ENCODE measurements around the gene IL10RB.

IL10RB gene

DNA sequence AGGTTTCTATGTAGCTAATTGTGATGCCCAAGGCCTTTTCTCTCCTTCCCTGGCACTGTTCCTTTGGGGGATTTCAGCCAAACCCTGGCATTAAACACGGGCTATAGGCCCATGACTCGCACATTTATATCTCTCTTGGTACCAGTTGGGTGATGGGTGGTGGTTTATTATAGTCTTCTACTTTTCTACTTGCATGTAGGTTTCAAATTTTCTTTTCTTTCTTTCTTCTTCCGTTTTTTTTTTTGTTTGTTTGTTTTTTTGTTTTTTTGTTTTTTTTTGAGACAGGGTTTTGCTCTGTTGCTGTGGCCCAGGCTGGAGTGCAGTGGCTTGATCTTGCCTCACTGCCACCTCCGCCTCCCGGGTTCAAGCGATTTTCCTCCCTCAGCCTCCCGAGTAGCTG lies 1.1 kb downstream of the IL10RB start:
- DNase-seq (ENCODE audit: low spot score) = no peak

GRCh38 chr21:33268393-33268736 lies 2.2 kb downstream of the IL10RB start:
- DNase-seq (ENCODE audit: low spot score) = no peak

- no peak for DNase-seq (ENCODE audit: low spot score)
Observed at GRCh38 chr21:33268737-33269441, 2.7 kb downstream of the IL10RB start.

DNA sequence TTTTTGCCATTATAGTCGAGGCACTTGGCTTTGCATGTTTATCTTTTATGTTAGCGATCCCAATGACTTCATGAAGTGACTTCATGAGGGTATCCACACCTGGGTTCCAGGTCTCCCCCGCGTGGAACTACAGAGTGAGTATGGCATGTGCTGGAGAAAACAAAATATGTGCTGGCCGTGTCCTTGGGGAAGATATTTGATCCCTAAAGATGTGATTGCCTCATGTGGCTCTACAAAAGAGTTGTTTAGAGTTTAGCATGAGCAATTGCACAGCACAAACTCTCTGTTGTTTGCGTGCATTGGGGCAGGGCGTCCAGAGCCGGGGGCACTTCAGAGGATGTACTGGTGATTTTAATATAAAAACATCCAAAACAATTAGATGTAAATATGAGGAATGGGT lies 4.8 kb downstream of the IL10RB start:
- no peak for DNase-seq (ENCODE audit: low spot score)

DNA sequence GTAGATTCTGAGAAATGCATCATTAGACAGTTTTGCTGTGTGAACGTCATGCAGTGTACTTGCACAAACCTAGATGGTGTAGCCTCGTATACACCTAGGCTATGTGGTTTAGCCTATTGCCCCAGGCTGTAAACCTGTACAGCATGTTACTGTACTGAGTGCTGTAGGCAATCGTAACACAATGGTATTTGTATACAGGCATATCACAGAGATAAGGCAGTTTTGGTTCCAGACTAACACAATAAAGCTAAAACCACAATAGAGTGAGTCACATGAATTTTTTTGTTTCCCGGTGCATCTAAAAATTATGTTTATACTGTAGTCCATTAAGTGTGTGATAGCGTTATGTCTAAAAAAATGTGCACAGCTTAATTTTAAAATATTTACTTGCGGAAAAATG lies 6.9 kb downstream of the IL10RB start:
- DNase-seq (ENCODE audit: low spot score) = no peak

- DNase-seq (ENCODE audit: low spot score) = no peak
Observed at GRCh38 chr21:33278721-33279120, 12.6 kb downstream of the IL10RB start.

- no peak for DNase-seq (ENCODE audit: low spot score)
Observed at GRCh38 chr21:33279330-33279820, 13.2 kb downstream of the IL10RB start.

GRCh38 chr21:33281096-33281652 lies 15.0 kb downstream of the IL10RB start:
- DNase-seq (ENCODE audit: low spot score) = no peak

- no peak for DNase-seq (ENCODE audit: low spot score)
Observed at GRCh38 chr21:33283203-33283602, 17.0 kb downstream of the IL10RB start.

- DNase-seq (ENCODE audit: low spot score) = no peak
Observed at GRCh38 chr21:33286076-33286475, 19.9 kb downstream of the IL10RB start.

GRCh38 chr21:33286600-33287456 lies 20.7 kb downstream of the IL10RB start:
- peak; percentile 76 for DNase-seq (ENCODE audit: low spot score)

GRCh38 chr21:33289199-33289819 lies 23.1 kb downstream of the IL10RB start:
- DNase-seq (ENCODE audit: low spot score) = peak; percentile 31

GRCh38 chr21:33290441-33290840 lies 24.3 kb downstream of the IL10RB start:
- DNase-seq (ENCODE audit: low spot score) = no peak

GRCh38 chr21:33291686-33292085 lies 25.5 kb downstream of the IL10RB start:
- no peak for DNase-seq (ENCODE audit: low spot score)

GRCh38 chr21:33292724-33293123 lies 26.6 kb downstream of the IL10RB start:
- no peak for DNase-seq (ENCODE audit: low spot score)

- DNase-seq (ENCODE audit: low spot score) = no peak
Observed at GRCh38 chr21:33293136-33293535, 27.0 kb downstream of the IL10RB start.

DNA sequence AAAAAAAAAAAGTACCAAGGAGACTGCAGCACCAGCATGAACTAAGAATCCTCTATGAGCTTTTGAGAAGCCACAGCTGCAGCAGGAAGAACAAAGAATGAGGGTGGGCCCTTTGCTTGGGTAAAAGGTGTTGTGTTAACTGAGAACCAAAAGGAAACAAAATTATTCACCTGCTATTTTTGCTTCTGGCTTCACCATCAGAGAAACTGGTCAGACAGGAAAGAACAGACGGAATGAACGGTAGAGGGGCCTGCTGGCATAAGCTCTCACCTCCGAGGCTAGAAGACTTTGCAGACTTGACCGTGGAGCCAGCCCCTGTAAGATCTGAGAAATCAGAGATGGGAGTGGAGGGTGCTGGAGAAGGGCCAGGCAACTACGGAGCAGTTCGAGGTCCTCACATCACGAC lies 27.6 kb downstream of the IL10RB start:
- DNase-seq (ENCODE audit: low spot score) = no peak

GRCh38 chr21:33296156-33296555 lies 30.0 kb downstream of the IL10RB start:
- DNase-seq (ENCODE audit: low spot score) = no peak

GRCh38 chr21:33299181-33299752 lies 33.1 kb downstream of the IL10RB start:
- no peak for DNase-seq (ENCODE audit: low spot score)

DNA sequence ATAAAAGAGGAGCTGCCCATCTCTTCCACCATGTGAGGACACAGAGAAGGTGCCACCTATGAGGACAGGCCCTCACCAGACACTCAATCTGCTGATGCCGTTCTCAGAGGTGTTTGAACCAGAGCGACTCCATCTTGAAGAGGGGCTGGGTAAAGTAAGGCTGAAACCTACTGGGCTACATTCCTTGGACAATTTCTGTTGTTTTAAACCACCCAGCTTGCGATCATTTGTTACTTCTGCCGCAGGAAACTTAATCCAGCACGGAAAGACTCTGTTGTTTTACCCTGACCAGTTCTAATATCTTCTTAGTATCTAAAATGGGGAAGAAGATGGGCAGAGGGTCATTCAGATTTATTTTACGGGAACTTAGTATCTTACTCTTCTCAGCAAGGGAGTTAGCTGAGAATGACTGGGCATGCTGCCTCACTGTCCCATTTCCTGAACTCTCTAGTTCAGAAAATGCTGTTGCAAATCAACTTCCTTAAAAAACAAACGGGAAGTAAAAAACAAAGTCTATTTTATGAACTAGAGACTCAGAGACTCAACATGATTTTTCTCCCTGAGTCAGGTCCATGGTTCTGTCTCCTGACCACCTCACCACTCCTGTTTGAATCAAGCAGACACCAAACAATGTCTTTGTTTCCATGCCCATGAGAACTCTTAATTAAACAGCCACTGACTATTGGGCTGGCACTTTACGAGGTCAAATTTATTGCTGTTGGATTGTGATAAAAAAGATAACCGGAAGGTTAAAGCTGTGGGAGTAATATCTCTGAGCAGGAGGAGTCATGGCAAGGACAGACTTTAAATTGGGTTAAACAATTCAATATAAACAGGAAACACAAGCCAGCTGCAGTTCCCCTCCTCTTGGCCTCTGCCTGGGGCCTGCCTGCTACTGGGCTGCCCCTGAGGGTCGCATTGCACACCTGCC lies 34.8 kb downstream of the IL10RB start:
- no peak for DNase-seq (ENCODE audit: low spot score)

DNA sequence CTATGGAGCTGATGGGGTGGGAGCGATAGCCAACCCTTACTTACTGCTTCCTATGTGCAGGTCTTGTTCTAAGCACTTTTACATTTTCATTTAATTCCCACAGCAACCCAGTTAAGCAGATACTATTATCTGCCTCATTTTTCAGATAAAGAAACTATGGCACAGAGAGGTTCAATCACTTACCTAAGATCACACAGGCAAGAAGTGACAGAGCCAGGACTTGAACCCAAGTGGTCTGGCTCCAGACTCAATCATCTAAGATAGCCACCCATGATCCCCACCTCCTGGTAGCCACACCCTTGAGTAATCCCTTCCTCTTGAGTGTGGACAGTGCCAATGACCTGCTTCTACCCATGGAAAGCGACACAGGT lies 35.5 kb downstream of the IL10RB start:
- DNase-seq (ENCODE audit: low spot score) = no peak

All from AG20443 (cell line).